Measurements from ENCODE around the gene PPP2R1B.

PPP2R1B gene

DNA sequence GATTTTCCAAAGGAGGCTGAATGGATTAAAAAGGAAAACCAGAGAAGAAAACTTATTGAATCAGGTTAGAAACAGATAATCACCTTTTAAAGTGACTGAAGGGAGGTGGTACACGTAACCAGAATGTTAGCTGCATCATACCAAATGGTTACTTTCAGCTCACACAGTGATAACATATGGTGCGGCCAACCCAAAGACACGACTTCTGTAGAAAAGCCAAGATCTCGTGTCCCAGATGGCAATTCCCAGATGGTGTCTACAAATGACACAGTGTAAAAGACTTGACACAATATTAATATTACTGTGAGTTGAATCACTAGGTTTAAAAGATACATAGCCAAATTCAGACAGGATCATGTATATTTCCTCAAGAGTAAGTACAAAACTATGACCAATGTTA is 5.2 kb downstream of the PPP2R1B start:
- H3K4me2 ChIP-seq (ENCODE audit: low read depth, low read length, poor library complexity, severe bottlenecking): no peak overlapping the region
- no peak overlapping the region for H3K4me3 ChIP-seq (ENCODE audit: insufficient read depth, low read length, poor library complexity, severe bottlenecking)
- no peaks in the 10 kb centered on the region for H4K20me1 ChIP-seq (ENCODE audit: low read depth, low read length)
- H3K9ac ChIP-seq (ENCODE audit: low read length): no peak overlapping the region
- TF ChIP-seq EZH2phosphoT487 (conservative IDR thresholded peaks at IDR 0.05; ENCODE audit: low read length) (no peak), CTCF (IDR thresholded peaks at IDR 0.05; ENCODE audit: insufficient read depth, low read length, poor library complexity, severe bottlenecking) (no peak)
- H3F3A ChIP-seq (ENCODE audit: insufficient read depth): no peaks in the 10 kb centered on the region; the same call in 1 of the 2 replicates
- H3K9me3 ChIP-seq (ENCODE audit: insufficient read depth, low read length): no peaks in the 10 kb centered on the region
- H3K79me2 ChIP-seq (ENCODE audit: insufficient read depth, low read length): no peaks in the 10 kb centered on the region
- H3K27me3 ChIP-seq (ENCODE audit: low read length): no peaks in the 10 kb centered on the region
- H3K27ac ChIP-seq (ENCODE audit: low read depth, low read length): no peak overlapping the region
- H3K36me3 ChIP-seq (ENCODE audit: low read length): peaks cover 20% of the 10 kb centered on the region
- H3K9me2 ChIP-seq (replicated peaks; ENCODE audit: insufficient read depth, low read length): no peaks in the 10 kb centered on the region
- no peak overlapping the region for H2AFZ ChIP-seq (ENCODE audit: low read depth, low read length, severe bottlenecking)

- Histone ChIP-seq H3K9me2 (replicated peaks; ENCODE audit: insufficient read depth, low read length) (no peaks in the 10 kb centered on the region), H3K9ac (ENCODE audit: low read length) (no peak overlapping the region), H3K4me2 (ENCODE audit: low read depth, low read length, poor library complexity, severe bottlenecking) (no peak overlapping the region), H3K9me3 (ENCODE audit: insufficient read depth, low read length) (no peaks in the 10 kb centered on the region), H3F3A (ENCODE audit: insufficient read depth) (no peaks in the 10 kb centered on the region; the same call in 1 of the 2 replicates), H3K27ac (ENCODE audit: low read depth, low read length) (no peak overlapping the region), H4K20me1 (ENCODE audit: low read depth, low read length) (no peaks in the 10 kb centered on the region), H3K27me3 (ENCODE audit: low read length) (no peaks in the 10 kb centered on the region), H3K36me3 (ENCODE audit: low read length) (peaks cover 22% of the 10 kb centered on the region), H3K4me3 (ENCODE audit: insufficient read depth, low read length, poor library complexity, severe bottlenecking) (no peak overlapping the region), H3K79me2 (ENCODE audit: insufficient read depth, low read length) (no peaks in the 10 kb centered on the region), H2AFZ (ENCODE audit: low read depth, low read length, severe bottlenecking) (no peak overlapping the region)
- no peak for TF ChIP-seq EZH2phosphoT487 (conservative IDR thresholded peaks at IDR 0.05; ENCODE audit: low read length)
- no peak for TF ChIP-seq CTCF (IDR thresholded peaks at IDR 0.05; ENCODE audit: insufficient read depth, low read length, poor library complexity, severe bottlenecking)
These were observed 6.3 kb downstream of the PPP2R1B start for GRCh38 chr11:111759778-111760407.

GRCh38 chr11:111759376-111759775 is 6.8 kb downstream of the PPP2R1B start:
- Histone ChIP-seq H3K79me2 (ENCODE audit: insufficient read depth, low read length) (no peaks in the 10 kb centered on the region), H4K20me1 (ENCODE audit: low read depth, low read length) (no peaks in the 10 kb centered on the region), H3K27me3 (ENCODE audit: low read length) (no peaks in the 10 kb centered on the region), H3K9ac (ENCODE audit: low read length) (no peak overlapping the region), H3F3A (ENCODE audit: insufficient read depth) (no peaks in the 10 kb centered on the region; the same call in 1 of the 2 replicates), H3K36me3 (ENCODE audit: low read length) (peaks cover 24% of the 10 kb centered on the region), H3K9me3 (ENCODE audit: insufficient read depth, low read length) (no peaks in the 10 kb centered on the region), H3K27ac (ENCODE audit: low read depth, low read length) (no peak overlapping the region), H3K4me2 (ENCODE audit: low read depth, low read length, poor library complexity, severe bottlenecking) (no peak overlapping the region), H3K9me2 (replicated peaks; ENCODE audit: insufficient read depth, low read length) (no peaks in the 10 kb centered on the region), H2AFZ (ENCODE audit: low read depth, low read length, severe bottlenecking) (no peak overlapping the region), H3K4me3 (ENCODE audit: insufficient read depth, low read length, poor library complexity, severe bottlenecking) (no peak overlapping the region)
- TF ChIP-seq EZH2phosphoT487 (conservative IDR thresholded peaks at IDR 0.05; ENCODE audit: low read length): no peak
- TF ChIP-seq CTCF (IDR thresholded peaks at IDR 0.05; ENCODE audit: insufficient read depth, low read length, poor library complexity, severe bottlenecking): no peak

All from SU-DHL-6 (cell line).